GM19452 (cell line): Measurements from ENCODE around the gene UNC13C.

ENCODE experiments used
- ATAC-seq: cut with Tn5 transposase; IDR thresholded peaks from one replicate; pipeline ENCODE4 v1.9.1; 2021; ENCODE audit not compliant: unreplicated experiment

Gene UNC13C

GRCh38 chr15:54109014-54109413, 130.8 kb downstream of the UNC13C start:
- ATAC-seq: no peak

DNA sequence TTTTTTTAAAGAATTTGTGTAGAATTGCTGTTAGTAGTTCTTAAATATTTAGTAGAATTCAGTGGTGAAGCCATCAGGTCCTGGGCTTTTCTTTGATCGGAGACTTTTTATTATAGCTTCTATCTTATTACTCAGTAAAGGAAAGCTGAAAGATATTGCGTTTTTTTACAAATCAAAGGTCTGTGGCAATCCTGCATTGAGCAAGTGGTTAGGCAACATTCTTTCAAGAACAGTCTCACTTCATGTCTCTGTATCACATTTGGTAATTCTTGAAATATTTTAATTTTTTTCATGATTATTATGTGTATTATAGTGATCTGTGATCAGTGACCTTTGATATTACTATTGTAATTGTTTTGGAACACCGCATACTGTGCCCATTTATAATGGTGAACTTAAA, 140.8 kb downstream of the UNC13C start:
- no peak for ATAC-seq

GRCh38 chr15:54120949-54121463, 142.8 kb downstream of the UNC13C start:
- no peak for ATAC-seq

GRCh38 chr15:54127574-54127973, 149.3 kb downstream of the UNC13C start:
- ATAC-seq: no peak

DNA sequence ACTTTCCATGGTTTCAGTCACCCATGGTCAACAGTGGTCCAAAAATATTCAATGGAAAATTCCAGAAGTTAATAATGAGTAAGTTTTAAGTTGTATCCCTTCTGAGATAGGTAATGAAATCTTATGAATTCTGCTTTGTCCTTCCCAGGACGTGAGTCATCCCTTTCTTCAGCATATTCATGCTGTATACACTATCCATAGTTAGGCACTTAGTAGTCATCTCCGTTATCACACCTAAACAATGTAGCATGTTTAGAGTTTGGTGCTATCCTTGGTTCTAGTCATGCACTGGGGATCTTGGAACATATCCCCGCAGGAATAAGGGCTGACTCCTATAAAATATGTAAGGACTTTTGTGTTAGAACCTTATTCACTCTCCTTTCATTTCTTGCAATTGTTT, 153.2 kb downstream of the UNC13C start:
- ATAC-seq: no peak

GRCh38 chr15:54149115-54149531, 170.9 kb downstream of the UNC13C start:
- no peak for ATAC-seq

DNA sequence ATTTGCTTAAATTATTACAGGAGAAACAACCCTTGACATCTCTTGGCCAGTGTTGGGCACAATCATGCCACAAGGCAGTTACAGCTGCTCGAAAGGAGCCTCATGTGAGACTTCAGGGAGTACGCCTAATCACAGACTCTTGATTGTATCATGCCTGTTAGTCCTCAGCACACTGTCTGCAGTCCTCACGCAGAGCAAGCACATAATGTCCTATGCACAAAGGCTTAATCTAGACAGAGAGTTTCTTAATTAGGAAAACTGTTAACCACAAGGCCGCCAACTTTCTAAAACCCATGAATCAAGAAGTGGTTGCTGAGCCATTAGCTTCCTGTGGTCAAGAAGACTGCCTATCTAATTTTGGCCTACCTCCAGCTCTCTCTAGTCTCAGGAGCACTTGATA, 172.0 kb downstream of the UNC13C start:
- ATAC-seq: no peak

- ATAC-seq: no peak
These were observed 180.8 kb downstream of the UNC13C start for GRCh38 chr15:54159012-54159411.

DNA sequence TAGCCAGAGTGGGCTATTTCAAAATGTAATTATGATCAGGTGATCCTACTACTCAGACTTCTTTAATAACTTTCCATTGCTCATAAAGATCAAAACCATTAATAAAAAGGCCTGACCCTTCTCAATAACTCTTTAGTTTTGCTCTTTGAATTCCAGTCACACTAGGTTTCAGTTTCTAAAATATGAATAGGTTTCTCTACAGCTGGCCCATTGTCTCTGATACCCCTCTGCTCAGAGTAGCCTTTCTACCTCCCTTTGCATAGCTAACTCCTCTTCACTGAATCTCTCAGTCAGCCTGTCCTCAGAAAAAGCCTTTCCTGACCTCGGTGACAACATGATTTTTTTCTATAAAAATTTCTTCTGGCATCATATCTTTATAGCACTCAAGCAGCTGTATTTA, 209.1 kb downstream of the UNC13C start:
- no peak for ATAC-seq

DNA sequence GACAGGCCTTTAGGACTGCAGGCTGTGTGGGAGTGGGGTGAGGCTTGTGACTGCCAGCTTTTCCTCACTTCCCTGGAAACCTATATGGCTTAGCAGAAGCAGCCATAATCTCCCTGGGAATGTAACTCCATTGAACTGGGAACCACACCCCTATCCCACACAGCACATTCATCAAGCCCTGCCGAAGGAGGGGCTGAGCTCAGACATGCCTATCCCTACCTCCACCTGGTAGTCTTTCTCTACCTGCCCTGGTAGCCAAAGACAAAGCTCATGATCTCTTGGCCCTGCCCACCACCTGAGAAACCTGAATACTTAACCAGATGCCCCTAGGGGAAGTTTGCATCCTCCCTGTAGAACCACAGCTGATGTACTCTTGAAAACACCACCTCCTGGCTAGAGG, 219.8 kb downstream of the UNC13C start:
- ATAC-seq: no peak

GRCh38 chr15:54206586-54207321, 228.5 kb downstream of the UNC13C start:
- no peak for ATAC-seq

GRCh38 chr15:54208786-54209185, 230.5 kb downstream of the UNC13C start:
- no peak for ATAC-seq

DNA sequence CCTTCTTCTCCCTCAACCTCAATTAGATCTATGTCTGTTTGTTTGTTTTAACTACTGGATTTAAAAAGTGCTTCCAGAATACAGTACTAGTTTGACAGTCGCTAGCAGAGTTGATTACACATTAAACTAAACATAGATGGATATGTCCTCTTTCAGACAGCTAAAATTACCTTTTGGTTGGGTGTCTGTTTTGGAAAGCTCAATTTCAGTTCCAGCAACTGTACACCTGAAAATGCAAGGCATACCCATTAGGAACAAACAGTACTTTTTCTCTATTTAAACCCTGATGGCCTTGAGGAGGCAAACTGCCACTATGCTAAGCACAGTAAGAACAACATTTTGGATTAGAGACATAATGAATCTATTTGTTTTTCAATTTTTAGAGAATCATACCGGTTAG, 234.4 kb downstream of the UNC13C start:
- no peak for ATAC-seq

- no peak for ATAC-seq
These were observed 248.2 kb downstream of the UNC13C start for GRCh38 chr15:54226455-54226854.

DNA sequence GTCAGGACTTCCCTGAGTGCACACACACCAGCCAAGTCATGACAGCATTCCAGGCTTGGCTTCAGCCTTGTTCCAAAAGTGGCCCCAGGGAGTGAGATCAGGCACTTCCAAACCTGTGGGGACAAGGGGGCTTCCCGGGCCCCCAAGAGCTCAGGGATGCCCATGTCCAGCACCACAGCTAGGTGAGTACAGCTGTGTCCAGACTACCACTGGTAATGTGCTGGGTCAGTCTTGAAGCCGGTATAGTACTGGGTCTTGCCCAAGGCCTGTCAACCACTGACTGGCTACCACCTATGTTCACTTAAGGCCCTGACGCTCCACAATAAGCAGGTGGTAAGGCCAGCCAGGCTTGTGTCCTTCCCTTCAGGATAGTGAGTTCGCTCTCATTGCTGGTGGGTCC, 249.3 kb downstream of the UNC13C start:
- ATAC-seq: no peak

DNA sequence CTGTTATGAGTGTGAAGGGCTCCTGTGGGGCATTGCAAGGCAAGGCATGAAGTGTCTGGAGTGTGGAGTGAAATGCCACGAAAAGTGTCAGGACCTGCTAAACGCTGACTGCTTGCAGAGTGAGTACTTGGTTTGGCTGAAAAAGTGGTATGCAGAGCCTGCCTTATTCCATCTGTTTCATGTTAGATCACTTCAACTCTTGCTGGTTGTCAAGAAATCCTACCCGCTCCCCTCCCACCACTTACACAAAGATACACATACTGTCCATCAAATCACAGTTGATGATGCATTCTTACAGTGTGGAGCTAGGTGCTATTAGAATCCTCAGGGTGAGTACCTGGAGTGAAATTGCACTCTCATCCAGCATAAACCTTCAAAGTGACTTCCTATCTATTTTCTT, 272.1 kb downstream of the UNC13C start:
- ATAC-seq: no peak

GRCh38 chr15:54256190-54256589, 277.9 kb downstream of the UNC13C start:
- ATAC-seq: no peak

DNA sequence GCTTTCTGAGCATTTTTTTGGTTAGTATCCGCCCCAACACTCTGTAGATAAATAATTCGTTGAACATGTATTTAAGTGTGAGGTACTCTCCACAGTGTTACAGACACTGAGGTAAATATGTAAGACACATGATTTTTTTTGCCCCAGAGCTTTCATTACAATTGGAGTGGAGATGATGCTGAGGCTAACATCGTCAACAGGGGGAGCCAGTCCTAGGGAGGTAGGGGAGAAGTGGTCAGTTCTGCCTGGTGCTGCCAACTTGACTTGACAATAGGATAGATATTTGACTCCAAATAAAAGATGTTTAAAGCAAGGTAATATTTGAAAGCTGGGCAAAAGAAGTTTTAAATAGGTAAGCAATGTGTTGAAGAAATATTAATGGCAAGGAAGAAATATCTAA, 295.7 kb downstream of the UNC13C start:
- ATAC-seq: no peak

GRCh38 chr15:54277834-54278233, 299.6 kb downstream of the UNC13C start:
- ATAC-seq: no peak

GRCh38 chr15:54280726-54281125, 302.5 kb downstream of the UNC13C start:
- ATAC-seq: no peak

DNA sequence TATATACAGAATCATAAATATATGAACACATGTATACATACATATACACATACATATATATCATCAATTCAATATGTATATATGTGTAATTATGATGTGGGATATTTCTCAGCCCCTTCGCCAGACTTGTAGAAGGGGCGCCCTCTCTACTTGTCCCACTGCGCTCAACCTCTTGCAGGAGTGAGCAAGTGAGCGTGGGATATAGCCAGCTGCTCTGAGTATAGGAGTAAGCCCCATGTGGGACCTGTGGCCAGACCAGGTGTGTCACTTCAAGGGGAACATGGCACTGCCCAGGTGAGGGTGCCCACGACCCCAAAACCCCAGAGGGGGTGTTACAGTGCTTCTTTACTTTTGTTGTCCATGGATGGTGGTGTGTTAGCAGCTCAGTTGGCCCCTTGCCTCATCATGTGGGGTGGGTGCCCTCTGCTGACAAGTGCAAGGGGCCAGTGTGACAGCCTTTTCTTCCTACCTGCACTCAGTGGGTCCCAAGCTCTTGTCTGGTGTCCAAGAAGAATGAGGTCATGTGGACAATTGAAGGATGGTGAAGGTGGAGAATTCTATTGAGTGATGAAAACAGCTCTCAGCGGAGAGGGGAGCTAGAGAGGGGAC, 304.1 kb downstream of the UNC13C start:
- ATAC-seq: no peak

GRCh38 chr15:54288049-54288448, 309.8 kb downstream of the UNC13C start:
- ATAC-seq: no peak
